Fibroblast of mammary gland (primary cell): ENCODE measurements around the gene CSGALNACT2.
"Not testable (repeated sequence)": the region's sequence is repeated elsewhere in the genome, so short reads cannot be mapped to it uniquely, and the experiment has no call there.

Source experiments
- DNase-seq: peaks from one replicate; pipeline ENCODE4 v3.0.0-alpha.2; 2010; ENCODE audit warnings: low read depth
- H3K4me3 ChIP-seq: 2 replicates; pipeline ENCODE4 v1.5.1; 2011; ENCODE audit warnings: low read depth, mild to moderate bottlenecking, low read length, moderate library complexity; ENCODE audit not compliant: control insufficient read depth
- TF ChIP-seq, protein P1 (sequence below): conservative IDR thresholded peaks from 2 replicates; pipeline ENCODE4 v1.5.1; 2011; ENCODE audit warnings: low read depth, low read length, inconsistent platforms; ENCODE audit not compliant: control insufficient read depth, insufficient read depth

CSGALNACT2 gene

DNA sequence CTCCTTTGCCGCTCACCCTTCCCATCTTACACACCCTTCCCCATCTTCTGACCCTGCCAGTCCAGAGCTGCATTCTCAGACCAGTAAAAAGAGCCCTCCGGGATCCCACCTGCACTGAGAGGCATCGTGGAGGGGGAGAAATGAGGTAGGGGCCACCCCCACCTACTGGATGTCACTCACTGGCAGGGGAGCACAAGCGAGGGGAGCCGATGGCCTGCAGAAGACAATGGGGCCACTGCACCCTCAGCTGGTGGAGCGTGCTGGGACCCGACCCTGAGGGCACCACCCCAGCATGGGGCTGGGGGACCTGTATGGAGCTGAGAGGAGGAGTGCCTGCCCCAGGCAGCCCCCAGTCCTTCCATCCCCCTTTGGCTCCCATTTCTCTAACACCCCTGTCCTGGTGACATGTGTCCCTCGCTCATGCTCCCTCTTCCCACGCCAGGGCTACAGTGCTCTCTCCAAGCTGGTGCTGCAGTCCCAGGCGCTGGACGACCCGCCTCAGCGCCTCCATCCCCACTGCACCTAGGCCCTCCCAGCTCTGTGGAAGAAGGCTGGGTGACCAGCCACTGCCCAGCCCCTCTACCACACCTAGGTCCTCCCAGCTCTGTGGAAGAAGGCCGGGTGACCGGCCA is 78.8 kb downstream of the CSGALNACT2 start:
- no peak for DNase-seq
- TF ChIP-seq, protein P1, sequence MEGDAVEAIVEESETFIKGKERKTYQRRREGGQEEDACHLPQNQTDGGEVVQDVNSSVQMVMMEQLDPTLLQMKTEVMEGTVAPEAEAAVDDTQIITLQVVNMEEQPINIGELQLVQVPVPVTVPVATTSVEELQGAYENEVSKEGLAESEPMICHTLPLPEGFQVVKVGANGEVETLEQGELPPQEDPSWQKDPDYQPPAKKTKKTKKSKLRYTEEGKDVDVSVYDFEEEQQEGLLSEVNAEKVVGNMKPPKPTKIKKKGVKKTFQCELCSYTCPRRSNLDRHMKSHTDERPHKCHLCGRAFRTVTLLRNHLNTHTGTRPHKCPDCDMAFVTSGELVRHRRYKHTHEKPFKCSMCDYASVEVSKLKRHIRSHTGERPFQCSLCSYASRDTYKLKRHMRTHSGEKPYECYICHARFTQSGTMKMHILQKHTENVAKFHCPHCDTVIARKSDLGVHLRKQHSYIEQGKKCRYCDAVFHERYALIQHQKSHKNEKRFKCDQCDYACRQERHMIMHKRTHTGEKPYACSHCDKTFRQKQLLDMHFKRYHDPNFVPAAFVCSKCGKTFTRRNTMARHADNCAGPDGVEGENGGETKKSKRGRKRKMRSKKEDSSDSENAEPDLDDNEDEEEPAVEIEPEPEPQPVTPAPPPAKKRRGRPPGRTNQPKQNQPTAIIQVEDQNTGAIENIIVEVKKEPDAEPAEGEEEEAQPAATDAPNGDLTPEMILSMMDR = no peak
- H3K4me3 ChIP-seq = no peak overlapping the region

DNA sequence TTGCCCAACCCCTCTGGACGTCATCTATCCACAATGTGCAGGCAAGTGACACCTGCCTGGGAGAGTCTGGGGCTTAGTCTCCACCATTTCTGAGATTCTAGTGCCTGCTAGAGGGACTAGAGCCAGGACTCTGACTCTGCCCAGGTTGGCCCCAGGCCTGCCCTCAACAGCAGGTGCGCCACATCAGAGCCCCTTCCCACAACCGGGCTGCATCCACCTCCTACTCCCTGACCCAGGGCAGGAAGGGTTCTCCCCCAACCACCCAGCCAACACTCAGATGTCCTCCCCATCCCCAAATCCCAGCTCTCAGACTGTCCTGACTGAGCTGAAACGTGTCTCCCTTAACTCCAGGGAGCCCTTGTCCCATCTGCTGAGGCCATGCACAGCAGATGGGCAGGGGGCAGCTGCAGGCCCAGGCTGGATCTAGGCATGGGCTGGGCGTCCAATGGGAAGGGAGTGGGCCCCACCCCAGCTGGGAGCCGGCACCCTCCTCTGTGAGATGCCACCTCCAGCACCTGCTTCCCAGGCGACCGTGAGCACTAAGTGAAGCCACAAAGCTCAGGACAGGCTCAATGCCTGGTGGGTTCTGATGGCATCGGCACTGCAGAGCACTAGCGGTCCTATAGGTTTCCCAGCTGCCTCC is 79.4 kb downstream of the CSGALNACT2 start:
- DNase-seq = no peak
- H3K4me3 ChIP-seq = no peak overlapping the region
- TF ChIP-seq, protein P1 = no peak

DNA sequence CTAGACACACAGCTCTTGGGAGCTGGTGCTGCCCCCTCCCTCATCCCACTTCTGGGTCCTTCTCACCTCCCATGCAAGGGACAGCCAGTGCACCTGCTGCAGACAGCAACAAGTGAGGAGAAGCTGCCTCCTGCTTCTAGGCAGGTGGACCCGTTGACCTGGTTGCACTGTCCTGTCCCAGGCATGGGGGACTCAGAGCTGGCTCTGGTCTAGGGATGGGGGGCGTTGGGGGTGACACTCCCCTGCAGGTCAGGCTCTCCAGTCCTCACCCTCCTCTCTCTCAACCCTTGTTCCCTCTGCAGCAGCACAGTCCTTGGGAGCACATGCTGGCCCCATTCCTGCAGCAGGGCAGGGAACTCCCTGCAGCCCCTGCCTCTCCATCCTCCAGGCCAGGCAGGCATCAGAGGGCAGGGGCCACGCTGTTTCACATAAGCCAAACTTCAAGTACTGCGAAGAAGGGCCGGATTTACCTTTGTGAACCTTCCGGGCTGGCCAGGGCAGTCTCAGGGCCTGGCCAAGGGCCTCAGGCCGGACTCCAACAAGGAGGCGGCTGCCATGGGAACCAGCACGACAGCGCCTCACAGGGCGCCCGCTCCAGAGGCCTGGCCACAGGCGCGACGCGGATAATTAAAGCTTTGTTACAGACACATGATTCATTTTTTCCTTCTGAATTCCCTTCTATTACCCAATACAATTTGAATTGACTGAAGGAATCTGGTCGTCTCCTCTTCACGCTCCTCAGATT is 80.1 kb downstream of the CSGALNACT2 start:
- no peak for DNase-seq
- TF ChIP-seq, protein P1 = no peak
- H3K4me3 ChIP-seq = no peak overlapping the region

DNA sequence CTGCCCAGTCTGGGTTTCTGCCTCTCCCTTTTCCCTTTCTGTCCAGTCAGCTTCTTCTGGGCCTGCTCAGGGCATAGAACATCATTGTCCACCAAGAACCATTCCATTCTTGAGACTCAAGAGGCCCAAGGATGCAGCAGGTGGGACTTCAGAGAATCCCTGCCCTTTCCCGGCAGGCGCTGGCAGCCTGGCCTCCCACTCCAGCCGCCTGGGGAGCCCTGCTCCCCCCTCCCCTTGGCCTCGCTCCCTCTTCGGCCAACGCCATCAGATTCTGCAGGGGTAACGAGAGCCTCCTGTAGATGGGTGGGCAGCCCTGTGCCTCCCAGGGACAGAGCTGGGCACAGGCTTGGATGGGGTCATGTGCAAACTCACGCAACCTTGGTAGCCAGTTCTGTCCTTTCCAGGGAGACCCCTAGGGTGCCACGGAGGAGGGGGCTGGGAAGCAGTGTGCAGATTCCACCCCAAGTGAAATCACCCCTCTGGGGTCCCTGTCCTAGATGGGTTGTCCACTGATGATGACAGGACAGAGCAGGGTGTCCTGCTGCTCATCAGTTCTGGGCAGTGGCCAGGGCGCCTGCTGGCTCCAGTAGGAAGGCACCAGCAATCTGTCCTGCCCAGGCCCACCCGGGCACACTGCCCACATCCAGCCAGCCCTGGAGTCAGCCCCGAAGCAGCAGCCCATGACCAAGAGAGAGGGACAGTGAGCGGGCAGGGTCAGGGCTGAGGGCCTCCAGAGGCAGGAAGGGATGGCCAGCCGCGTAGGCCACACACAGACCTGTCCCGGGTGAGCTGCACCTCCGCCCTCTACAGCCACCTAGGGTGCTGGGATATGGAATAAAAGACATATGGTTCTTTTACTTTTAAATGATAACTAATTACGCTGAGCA is 80.9 kb downstream of the CSGALNACT2 start:
- no peak overlapping the region for H3K4me3 ChIP-seq
- TF ChIP-seq, protein P1 = no peak
- no peak for DNase-seq

DNA sequence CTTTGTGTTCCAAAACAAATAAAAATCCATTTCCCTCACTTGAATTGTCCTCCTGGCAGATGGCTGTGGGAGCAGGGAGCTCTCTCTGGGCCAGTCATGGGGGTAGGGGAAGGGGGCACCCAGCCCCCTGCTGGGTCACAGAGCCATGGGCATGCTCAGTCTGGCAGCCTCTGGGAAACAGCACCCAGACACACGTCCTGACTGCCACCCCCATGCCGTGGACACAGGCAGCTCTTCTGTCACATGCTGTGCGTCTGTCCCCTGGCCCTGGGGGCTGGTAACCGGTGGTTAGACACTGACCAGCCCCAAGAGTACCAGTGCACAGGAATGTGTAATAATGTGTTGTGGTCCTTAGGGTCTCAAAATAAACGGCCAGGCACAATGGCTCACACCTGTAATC is 81.6 kb downstream of the CSGALNACT2 start:
- no peak overlapping the region for H3K4me3 ChIP-seq
- no peak for DNase-seq
- TF ChIP-seq, protein P1 = no peak

DNA sequence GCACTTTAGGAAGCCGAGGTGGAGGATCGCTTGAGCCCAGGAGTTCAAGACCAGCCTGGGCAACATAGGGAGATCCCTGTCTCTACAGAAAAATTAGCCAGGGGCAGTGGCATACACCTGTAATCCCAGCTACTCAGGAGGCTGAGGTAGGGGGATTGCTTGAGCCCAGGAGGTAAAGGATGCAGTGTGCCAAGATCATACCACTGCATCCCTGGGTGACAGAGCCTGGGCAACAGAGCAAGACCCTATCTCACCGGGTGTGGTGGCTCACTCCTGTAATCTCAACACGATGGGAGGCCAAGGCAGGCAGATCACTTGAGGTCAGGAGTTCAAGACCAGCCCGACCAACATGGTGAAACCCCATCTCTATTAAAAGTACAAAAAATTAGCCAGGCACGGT is 82.0 kb downstream of the CSGALNACT2 start:
- not testable (repeated sequence) for H3K4me3 ChIP-seq, DNase-seq
